K562 (cell line): ENCODE results near the gene CSAD. TPM values are rescaled to one million over a fixed set of nuclear protein-coding genes. Genes with fewer than 3 reads are reported as not detected.
A peak's percentile ranks its signal among the peaks of the same experiment; 100 is the strongest.

ENCODE experiments used
- ATF4 ChIP-seq: fragments of 450-650 bp; formaldehyde crosslinking; IDR thresholded peaks from 2 replicates; pipeline ENCODE4 v1.4.0; 2022; ENCODE audit warnings: mild to moderate bottlenecking, moderate library complexity
- CTBP1 ChIP-seq: fragments of 450-650 bp; IDR thresholded peaks from 2 replicates; pipeline ENCODE4 v1.6.1; 2016; ENCODE audit warnings: borderline replicate concordance
- EGR1 ChIP-seq: fragments of 450-650 bp; conservative IDR thresholded peaks from 2 replicates; pipeline ENCODE4 v1.6.1; 2017; ENCODE audit warnings: mild to moderate bottlenecking
- GATAD2B ChIP-seq: fragments of 450-650 bp; IDR thresholded peaks from 2 replicates; pipeline ENCODE4 v1.6.1; 2017; ENCODE audit warnings: mild to moderate bottlenecking, borderline replicate concordance
- HDAC1 ChIP-seq, 2 experiments: fragments of 450-650 bp; IDR thresholded peaks; 2 replicates each; pipeline ENCODE4 v1.6.1; 2016 to 2017; ENCODE audit warnings: inconsistent platforms in 1 of 2, mild to moderate bottlenecking in 1 of 2, moderate library complexity in 1 of 2
- HDGF ChIP-seq: fragments of 450-650 bp; IDR thresholded peaks from 2 replicates; pipeline ENCODE4 v1.6.1; 2016
- HMGN3 ChIP-seq: IDR thresholded peaks from 2 replicates; pipeline ENCODE4 v1.6.1; 2011; ENCODE audit warnings: borderline replicate concordance, low read depth, mild to moderate bottlenecking, mixed read lengths, low read length; ENCODE audit not compliant: insufficient read length; ENCODE audit errors: extremely low read depth
- JUNB ChIP-seq: fragments of 450-650 bp; formaldehyde crosslinking; conservative IDR thresholded peaks from 2 replicates; pipeline ENCODE4 v1.4.0; 2020; ENCODE audit warnings: mild to moderate bottlenecking
- KDM5B ChIP-seq: fragments of 200-600 bp; sonication (generic); IDR thresholded peaks from 2 replicates; pipeline ENCODE4 v1.6.1; 2012; ENCODE audit warnings: low read depth, mild to moderate bottlenecking, moderate library complexity, low read length, control low read depth, inconsistent platforms; ENCODE audit not compliant: insufficient replicate concordance
- KLF1 ChIP-seq: fragments of 450-650 bp; IDR thresholded peaks from 2 replicates; pipeline ENCODE4 v1.6.1; 2016; ENCODE audit warnings: missing genetic modification characterization, missing compliant biosample characterization
- NBN ChIP-seq: fragments of 450-650 bp; IDR thresholded peaks from 2 replicates; pipeline ENCODE4 v1.6.1; 2016; ENCODE audit warnings: low read depth, mild to moderate bottlenecking
- NCOA2 ChIP-seq, 2 experiments: fragments of 450-650 bp; IDR thresholded peaks; 2 replicates each; pipeline ENCODE4 v1.6.1; 2018; ENCODE audit warnings: mild to moderate bottlenecking in 2 of 2, moderate library complexity in 1 of 2; ENCODE audit not compliant: partially characterized antibody in 2 of 2
- NFIC ChIP-seq: fragments of 450-650 bp; IDR thresholded peaks from 2 replicates; pipeline ENCODE4 v1.6.1; 2017; ENCODE audit warnings: mild to moderate bottlenecking, inconsistent platforms
- PHB ChIP-seq: fragments of 250-450 bp; sonication (Bioruptor Pico); IDR thresholded peaks from 2 replicates; pipeline ENCODE4 v1.5.0; 2021
- PHTF2 ChIP-seq: fragments of 250-450 bp; sonication (Bioruptor Pico); IDR thresholded peaks from 2 replicates; pipeline ENCODE4 v1.5.0; 2021; ENCODE audit warnings: mild to moderate bottlenecking
- POLR2B ChIP-seq: fragments of 450-650 bp; IDR thresholded peaks from 2 replicates; pipeline ENCODE4 v1.6.1; 2018; ENCODE audit warnings: low read depth; ENCODE audit not compliant: partially characterized antibody
- TCFL5 ChIP-seq: fragments of 250-450 bp; sonication (Bioruptor Pico); conservative IDR thresholded peaks from 2 replicates; pipeline ENCODE4 v1.6.1; 2021; ENCODE audit warnings: mild to moderate bottlenecking, moderate library complexity, matching md5 sums
- THAP7 ChIP-seq: fragments of 250-450 bp; sonication (Bioruptor Pico); IDR thresholded peaks from 2 replicates; pipeline ENCODE4 v1.5.0; 2021
- ZEB2 ChIP-seq: fragments of 450-650 bp; IDR thresholded peaks from 2 replicates; pipeline ENCODE4 v1.6.1; 2016
- ZNF23 ChIP-seq: fragments of 250-450 bp; sonication (Bioruptor Pico); IDR thresholded peaks from 2 replicates; pipeline ENCODE4 v1.4.0; 2020; ENCODE audit warnings: mild to moderate bottlenecking
- ZNF589 ChIP-seq: fragments of 200-800 bp; sonication (Bioruptor generic); IDR thresholded peaks from 2 replicates; pipeline ENCODE4 v1.6.1; 2016; ENCODE audit warnings: low read depth, missing genetic modification characterization, missing compliant biosample characterization
- ZNF668 ChIP-seq: fragments of 250-450 bp; sonication (Bioruptor Pico); IDR thresholded peaks from 2 replicates; pipeline ENCODE4 v1.8.0; 2022; ENCODE audit warnings: mild to moderate bottlenecking, inconsistent platforms
- polyA plus RNA-seq, 8 experiments: library from polyadenylated mRNA; depleted of rRNA in 4 of 8; stranded (reverse) in 5 of 8; unstranded in 3 of 8; fragments of >200 nt; fragmentation: Nextera tagmentation in 2 of 8; fragmentation: Illumina TruSeq in 1 of 8; extraction: Ambion mirVana in 2 of 8; extraction: Trizol in 1 of 8; gene quantifications; 2 replicates each; pipeline versions ENCODE4 v1.2.1 to v1.2.3, GENCODE V29; 2011 to 2014; ENCODE audit warnings: inconsistent platforms in 1 of 8, missing spikeins in 1 of 8
- total RNA-seq, 7 experiments: library from RNA; depleted of rRNA in 6 of 7; stranded (reverse); fragments of >200 nt in 6 of 7; fragmentation: Illumina TruSeq in 2 of 7; extraction: Trizol in 2 of 7; gene quantifications; 2 replicates each; pipeline versions ENCODE4 v1.2.1 to v1.2.3, GENCODE V29; 2011 to 2021; ENCODE audit warnings: low replicate concordance in 1 of 7
- TF ChIP-seq, protein P1 (sequence below), 2 experiments: fragments of 200-800 bp in 1 of 2; sonication (Bioruptor generic) in 1 of 2; sonication (generic) in 1 of 2; formaldehyde crosslinking in 1 of 2; IDR thresholded peaks in 1 of 2; conservative IDR thresholded peaks in 1 of 2; 2 replicates each; pipeline versions ENCODE4 v1.5.0 to v1.6.1; 2016 to 2020; ENCODE audit warnings: missing compliant biosample characterization in 1 of 2, missing genetic modification characterization in 1 of 2, missing genetic modification reagents in 1 of 2
- TF ChIP-seq, protein P2 (sequence below), 2 experiments: fragments of 450-650 bp; IDR thresholded peaks; 2 replicates each; pipeline ENCODE4 v1.6.1; 2016

CSAD gene
- total and polyA plus RNA-seq, 9 of the 15 experiments (the other 6 are each of a cell fraction or from before 2014, with no cell fraction given): 1.8 to 19.6 (median 8.1) TPM

DNA sequence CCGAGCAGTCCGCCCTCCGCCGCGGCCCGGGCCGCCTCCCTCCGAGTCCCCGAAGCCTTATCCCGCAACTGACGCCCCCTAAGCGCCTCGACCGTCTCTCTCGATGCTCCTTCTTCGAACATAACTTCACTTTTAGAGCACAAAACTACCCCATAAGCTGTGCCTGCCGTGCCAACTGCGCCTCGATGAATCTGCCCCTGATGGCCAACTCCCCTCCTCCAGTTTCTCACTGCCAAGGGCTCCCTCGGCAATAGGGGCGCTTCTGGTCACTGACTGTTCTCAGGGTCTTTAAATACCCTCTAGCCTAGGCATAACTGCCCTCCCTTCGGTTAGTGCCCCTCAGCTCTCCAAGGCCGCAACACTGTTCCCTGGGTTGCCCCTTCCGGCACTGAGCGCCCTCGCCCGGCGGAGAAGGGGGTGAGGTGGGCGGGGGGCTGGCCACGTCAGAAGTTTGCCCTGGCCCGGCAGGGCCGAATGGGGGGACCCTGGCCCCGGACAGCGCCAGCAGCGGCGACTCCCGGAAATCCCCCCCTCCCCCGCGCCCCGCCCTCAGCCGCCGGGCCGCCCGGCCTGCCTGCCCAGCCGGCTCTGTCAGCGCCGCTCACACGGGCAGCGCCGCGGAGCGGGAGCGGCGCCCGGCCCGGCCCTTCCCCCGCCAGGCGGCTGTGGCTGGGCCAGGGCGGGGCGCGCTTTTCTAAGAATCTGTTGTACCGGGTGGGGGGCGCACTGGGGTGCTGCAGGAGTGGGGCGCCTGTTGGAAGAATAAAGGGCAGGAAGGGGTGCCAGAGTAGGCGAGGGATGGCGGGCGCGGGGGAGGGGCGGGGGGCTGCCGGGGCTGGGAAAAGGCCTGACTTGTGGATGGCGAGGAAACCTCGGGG is 40.7 kb upstream of the CSAD start (continued):
- TF ChIP-seq, protein P1, sequence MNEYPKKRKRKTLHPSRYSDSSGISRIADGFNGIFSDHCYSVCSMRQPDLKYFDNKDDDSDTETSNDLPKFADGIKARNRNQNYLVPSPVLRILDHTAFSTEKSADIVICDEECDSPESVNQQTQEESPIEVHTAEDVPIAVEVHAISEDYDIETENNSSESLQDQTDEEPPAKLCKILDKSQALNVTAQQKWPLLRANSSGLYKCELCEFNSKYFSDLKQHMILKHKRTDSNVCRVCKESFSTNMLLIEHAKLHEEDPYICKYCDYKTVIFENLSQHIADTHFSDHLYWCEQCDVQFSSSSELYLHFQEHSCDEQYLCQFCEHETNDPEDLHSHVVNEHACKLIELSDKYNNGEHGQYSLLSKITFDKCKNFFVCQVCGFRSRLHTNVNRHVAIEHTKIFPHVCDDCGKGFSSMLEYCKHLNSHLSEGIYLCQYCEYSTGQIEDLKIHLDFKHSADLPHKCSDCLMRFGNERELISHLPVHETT (CRISPR knock-in tag; conservative IDR thresholded peaks at IDR 0.05 in 1 of 2, IDR thresholded peaks at IDR 0.05 in 1 of 2): peak in 1 of 2 experiments; percentile 57; a peak in 1 of 4 replicates
- no peak for TF ChIP-seq TCFL5
- TF ChIP-seq PHTF2 (CRISPR knock-in tag): no peak
- 0 out of 2 replicates have a peak, but pooled peaks have one; percentile 20 for TF ChIP-seq NBN
- TF ChIP-seq HMGN3: peak; percentile 57
- TF ChIP-seq JUNB (CRISPR knock-in tag): no peak
- no peak for TF ChIP-seq THAP7 (CRISPR knock-in tag)
- TF ChIP-seq ATF4: no peak
- peak; percentile 20; the same call in 1 of the 2 replicates for TF ChIP-seq CTBP1
- TF ChIP-seq, protein P2, sequence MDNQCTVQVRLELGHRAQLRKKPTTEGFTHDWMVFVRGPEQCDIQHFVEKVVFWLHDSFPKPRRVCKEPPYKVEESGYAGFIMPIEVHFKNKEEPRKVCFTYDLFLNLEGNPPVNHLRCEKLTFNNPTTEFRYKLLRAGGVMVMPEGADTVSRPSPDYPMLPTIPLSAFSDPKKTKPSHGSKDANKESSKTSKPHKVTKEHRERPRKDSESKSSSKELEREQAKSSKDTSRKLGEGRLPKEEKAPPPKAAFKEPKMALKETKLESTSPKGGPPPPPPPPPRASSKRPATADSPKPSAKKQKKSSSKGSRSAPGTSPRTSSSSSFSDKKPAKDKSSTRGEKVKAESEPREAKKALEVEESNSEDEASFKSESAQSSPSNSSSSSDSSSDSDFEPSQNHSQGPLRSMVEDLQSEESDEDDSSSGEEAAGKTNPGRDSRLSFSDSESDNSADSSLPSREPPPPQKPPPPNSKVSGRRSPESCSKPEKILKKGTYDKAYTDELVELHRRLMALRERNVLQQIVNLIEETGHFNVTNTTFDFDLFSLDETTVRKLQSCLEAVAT (IDR thresholded peaks at IDR 0.05): peak in 1 of 2 experiments; percentile 62; a peak in 1 of 4 replicates
- TF ChIP-seq KLF1 (tag): 0 out of 2 replicates have a peak, but pooled peaks have one; percentile 25
- TF ChIP-seq NCOA2 (IDR thresholded peaks at IDR 0.05; ENCODE audit: partially characterized antibody in 2 of 2): no peak
- peak; percentile 26; the same call in 1 of the 2 replicates for TF ChIP-seq ZNF589 (CRISPR knock-in tag)
- no peak for TF ChIP-seq ZNF668
- 0 out of 2 replicates have a peak, but pooled peaks have one; percentile 37 for TF ChIP-seq ZEB2
- 0 out of 2 replicates have a peak, but pooled peaks have one; percentile 76 for TF ChIP-seq HDGF
- TF ChIP-seq HDAC1 (IDR thresholded peaks at IDR 0.05): peak in 1 of 2 experiments; percentile 66; a peak in 1 of 4 replicates
- TF ChIP-seq KDM5B: peak; percentile 49
- 0 out of 2 replicates have a peak, but pooled peaks have one; percentile 17 for TF ChIP-seq EGR1
- TF ChIP-seq NFIC: 0 out of 2 replicates have a peak, but pooled peaks have one; percentile 14
- no peak for TF ChIP-seq ZNF23 (CRISPR knock-in tag)
- peak; percentile 72; the same call in 1 of the 2 replicates for TF ChIP-seq GATAD2B
- TF ChIP-seq POLR2B: peak; percentile 85
- TF ChIP-seq PHB (CRISPR knock-in tag): 0 out of 2 replicates have a peak, but pooled peaks have one; percentile 59
